ENCODE measurements around the gene MRRF. TPM values are rescaled to one million over a fixed set of nuclear protein-coding genes. Genes with fewer than 3 reads are reported as not detected.

MRRF gene
- total RNA-seq, 4 donors from 2014 or later, result 54.8 to 69.6 (median 67.8) TPM

DNA sequence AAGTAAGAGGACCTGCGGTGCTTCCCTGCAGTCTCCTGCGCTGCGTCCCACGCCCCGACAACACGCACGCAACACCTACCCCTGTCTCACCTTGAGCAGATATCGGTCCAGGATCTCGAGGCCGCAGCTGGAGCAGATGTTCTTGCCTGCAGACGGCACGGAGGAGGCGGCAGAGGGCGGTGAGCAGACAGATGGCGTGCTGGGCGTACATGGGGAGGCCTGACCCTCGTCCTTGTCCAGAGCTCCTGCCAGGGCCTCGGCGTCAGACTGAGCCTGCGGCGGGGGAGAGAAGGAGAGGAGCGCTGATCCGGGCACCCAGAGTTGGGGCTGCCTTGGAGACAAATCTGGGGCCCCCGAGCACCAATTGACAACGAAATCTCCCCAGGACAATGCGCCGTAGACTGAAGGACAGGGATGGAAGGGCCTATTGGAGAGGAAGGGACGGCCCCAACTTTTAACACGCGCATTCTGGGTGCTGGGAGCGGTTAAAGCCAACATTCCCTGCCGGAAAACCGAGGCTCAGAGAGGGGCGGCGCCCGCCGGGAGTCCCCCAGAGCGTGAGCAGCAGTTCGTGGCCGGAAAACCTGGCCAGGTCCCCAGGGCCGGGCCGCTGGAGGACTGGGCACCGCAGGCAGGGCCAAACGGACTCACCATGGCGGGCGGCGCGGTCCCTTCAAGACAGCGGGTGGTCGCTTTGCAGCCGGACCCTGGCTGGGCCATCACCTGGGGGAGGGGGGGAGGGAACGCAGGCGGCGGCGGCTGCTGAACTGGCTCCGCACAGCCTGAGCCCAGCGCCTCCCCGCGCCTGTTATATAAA, 37.7 kb upstream of the MRRF start:
- Histone ChIP-seq H3K27me3 (peaks cover 0 to 46% of the 10 kb centered on the region in 2 donors), H3K27ac (no peak overlapping the region), H3K36me3 (no peaks in the 10 kb centered on the region), H3K4me3 (peak overlapping the region in 1 of 4 donors; percentile 45), H3K4me1 (peaks cover 0 to 30% (median 5%) of the 10 kb centered on the region in 4 donors), H3K9me3 (no peaks in the 10 kb centered on the region)
- DNase-seq, result no peak
- TF ChIP-seq POLR2A (IDR thresholded peaks at IDR 0.05), result no peak
- TF ChIP-seq, protein P1, sequence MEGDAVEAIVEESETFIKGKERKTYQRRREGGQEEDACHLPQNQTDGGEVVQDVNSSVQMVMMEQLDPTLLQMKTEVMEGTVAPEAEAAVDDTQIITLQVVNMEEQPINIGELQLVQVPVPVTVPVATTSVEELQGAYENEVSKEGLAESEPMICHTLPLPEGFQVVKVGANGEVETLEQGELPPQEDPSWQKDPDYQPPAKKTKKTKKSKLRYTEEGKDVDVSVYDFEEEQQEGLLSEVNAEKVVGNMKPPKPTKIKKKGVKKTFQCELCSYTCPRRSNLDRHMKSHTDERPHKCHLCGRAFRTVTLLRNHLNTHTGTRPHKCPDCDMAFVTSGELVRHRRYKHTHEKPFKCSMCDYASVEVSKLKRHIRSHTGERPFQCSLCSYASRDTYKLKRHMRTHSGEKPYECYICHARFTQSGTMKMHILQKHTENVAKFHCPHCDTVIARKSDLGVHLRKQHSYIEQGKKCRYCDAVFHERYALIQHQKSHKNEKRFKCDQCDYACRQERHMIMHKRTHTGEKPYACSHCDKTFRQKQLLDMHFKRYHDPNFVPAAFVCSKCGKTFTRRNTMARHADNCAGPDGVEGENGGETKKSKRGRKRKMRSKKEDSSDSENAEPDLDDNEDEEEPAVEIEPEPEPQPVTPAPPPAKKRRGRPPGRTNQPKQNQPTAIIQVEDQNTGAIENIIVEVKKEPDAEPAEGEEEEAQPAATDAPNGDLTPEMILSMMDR (IDR thresholded peaks at IDR 0.05), result no peak

DNA sequence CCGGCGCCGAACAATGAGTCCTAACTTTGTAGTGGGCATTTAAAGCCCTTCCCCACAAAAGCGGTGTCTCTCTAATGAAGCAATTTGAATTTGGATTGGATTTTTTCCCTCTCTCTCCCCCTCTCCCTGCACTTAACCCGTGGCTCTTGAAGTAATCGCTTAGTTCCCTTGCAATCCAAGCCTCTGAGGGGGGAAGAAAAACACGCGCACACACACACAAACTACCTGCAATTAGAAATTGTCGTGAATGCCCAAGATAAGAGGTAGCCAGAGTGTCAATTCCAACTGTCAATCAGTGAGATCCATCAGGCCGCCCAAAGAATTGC, 37.1 kb upstream of the MRRF start:
- Histone ChIP-seq H3K36me3 (no peaks in the 10 kb centered on the region), H3K27me3 (peaks cover 0 to 46% of the 10 kb centered on the region in 2 donors), H3K27ac (no peak overlapping the region), H3K4me1 (peaks cover 0 to 30% (median 5%) of the 10 kb centered on the region in 4 donors), H3K4me3 (peak overlapping the region in 1 of 4 donors; percentile 45), H3K9me3 (no peaks in the 10 kb centered on the region)
- TF ChIP-seq, protein P1 (IDR thresholded peaks at IDR 0.05), result no peak
- no peak for TF ChIP-seq POLR2A (IDR thresholded peaks at IDR 0.05)
- no peak for DNase-seq

DNA sequence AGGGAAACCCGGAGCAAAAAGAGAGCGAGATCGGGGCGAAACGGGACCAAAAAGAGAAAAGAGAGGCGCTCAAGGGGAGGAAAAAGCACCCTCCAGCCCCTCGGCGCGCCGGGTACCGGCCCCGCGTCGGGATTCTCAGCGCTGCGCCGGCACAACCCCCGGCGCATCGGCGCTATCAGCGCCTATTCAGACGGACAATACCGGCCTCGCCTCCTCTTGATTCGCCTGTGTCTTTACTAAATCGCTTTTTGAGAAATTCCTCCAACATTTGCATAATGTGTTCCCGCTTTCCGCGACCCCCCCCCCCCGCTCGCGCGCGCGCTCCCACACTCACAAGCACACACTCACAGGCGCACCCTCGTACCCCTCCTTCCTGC, 36.5 kb upstream of the MRRF start:
- H3K9me3 ChIP-seq, result no peaks in the 10 kb centered on the region
- H3K4me1 ChIP-seq, result peaks cover 0 to 30% (median 5%) of the 10 kb centered on the region in 4 donors
- TF ChIP-seq, protein P1 (IDR thresholded peaks at IDR 0.05), result no peak
- no peak for TF ChIP-seq POLR2A (IDR thresholded peaks at IDR 0.05)
- no peaks in the 10 kb centered on the region for H3K36me3 ChIP-seq
- H3K27ac ChIP-seq, result no peak overlapping the region
- H3K4me3 ChIP-seq, result peak overlapping the region in 3 of 4 donors; percentile 39 to 45 (median 39)
- H3K27me3 ChIP-seq, result peaks cover 0 to 46% of the 10 kb centered on the region in 2 donors
- no peak for DNase-seq

DNA sequence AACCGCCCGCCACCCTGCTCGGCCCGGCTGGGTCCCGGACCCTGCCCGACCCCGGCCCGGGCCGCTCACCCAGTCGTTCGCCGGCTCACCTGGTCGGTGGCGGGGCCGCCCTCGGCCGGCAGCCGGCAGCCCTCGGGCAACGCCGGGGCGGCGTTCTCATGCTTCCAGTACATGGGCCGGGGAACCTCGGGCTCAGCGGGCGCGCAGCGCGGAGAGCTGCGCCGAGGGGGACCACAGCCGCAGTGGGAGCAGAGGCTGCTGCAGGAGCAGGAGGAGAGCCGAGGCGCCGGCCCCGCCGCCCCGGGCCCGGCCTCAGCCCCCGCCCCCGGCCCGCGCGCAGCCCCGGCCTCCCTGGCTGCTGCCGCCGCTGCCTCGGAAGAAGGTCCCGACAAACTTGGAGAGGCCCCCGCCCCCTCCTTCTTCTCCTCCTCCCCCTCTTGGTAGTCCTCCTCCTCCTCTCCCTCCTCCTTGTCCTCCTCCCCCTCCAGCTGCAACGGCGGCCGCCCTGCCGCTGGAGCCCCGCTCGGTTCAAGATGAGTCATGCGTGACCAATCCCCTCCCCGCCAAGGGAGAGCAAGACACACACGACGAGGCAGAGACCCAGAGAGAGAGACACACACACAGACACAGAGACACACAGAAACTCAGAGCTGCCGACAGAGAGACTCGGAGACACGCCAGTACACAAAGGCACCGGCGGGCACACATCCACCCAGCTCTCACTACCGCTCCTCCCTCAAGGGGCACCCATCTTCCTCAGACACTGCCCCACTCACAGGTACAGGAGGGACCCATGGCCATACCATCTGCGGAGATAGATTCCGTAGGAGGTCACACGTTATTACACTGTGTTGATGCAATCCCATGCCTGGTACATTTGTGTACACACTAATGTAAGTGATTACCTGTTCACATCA, 35.9 kb upstream of the MRRF start, which contains the start of gene LHX6:
LHX6 (minus strand) TSS at position 390 of the 917 bp plus-strand sequence; CDS start at position 173, 217 bp downstream.
- peaks cover 0 to 30% (median 5%) of the 10 kb centered on the region in 4 donors for H3K4me1 ChIP-seq
- H3K4me3 ChIP-seq, result peak within 1 kb of the TSS in 3 of 4 donors; percentile 39 to 45 (median 39)
- TF ChIP-seq, protein P1 (IDR thresholded peaks at IDR 0.05), result no peak
- no peak for TF ChIP-seq POLR2A (IDR thresholded peaks at IDR 0.05)
- H3K36me3 ChIP-seq, result no peaks in the 10 kb centered on the region
- peaks cover 0 to 46% of the 10 kb centered on the region in 2 donors for H3K27me3 ChIP-seq
- H3K9me3 ChIP-seq, result no peaks in the 10 kb centered on the region
- DNase-seq, result no peak
- H3K27ac ChIP-seq, result no peak within 1 kb of the TSS

DNA sequence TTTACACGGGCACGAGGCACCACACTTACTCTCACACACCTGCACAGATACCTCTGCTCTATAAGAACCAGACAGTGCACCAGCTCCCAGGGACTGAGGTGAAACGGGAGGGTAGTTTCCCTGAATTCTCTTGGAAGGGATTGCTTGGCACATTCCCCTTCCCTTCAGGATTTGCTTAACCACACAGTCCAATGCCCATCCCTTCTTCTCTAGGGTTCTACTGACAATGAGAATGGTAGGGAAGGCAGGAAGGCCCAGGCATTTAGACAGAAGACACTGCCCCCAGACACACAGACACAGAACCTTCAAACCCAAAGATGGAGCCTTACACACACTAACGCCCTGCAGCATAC, 35.2 kb upstream of the MRRF start:
- no peak for TF ChIP-seq POLR2A (IDR thresholded peaks at IDR 0.05)
- TF ChIP-seq, protein P1 (IDR thresholded peaks at IDR 0.05), result no peak
- Histone ChIP-seq H3K4me3 (no peak overlapping the region), H3K4me1 (peaks cover 0 to 30% (median 5%) of the 10 kb centered on the region in 4 donors), H3K27me3 (peaks cover 0 to 46% of the 10 kb centered on the region in 2 donors), H3K9me3 (no peaks in the 10 kb centered on the region), H3K27ac (no peak overlapping the region), H3K36me3 (no peaks in the 10 kb centered on the region)
- DNase-seq, result no peak
